ENCODE data around the gene YBEY.

YBEY gene

DNA sequence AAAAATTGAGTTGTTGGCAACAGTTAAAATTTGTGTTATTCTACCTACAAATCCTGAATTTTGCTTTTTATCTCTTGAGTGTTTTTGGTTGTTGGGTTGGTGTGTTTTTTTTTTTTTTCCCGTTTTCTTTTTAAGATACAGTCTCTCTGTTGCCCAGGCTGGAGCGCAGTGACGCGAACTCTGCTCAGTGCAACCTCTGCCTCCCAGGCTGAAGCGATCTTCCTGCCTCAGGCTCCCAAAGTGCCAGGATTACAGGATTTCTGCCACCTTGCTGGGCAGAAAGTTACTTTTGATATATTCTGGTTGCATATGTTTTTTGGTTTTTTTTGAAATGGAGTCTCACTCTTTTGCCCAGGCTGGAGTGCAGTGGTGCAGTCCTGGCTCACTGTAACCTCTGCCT lies 42.0 kb downstream of the YBEY start:
- DNase-seq (ENCODE audit: low spot score) = no peak

DNA sequence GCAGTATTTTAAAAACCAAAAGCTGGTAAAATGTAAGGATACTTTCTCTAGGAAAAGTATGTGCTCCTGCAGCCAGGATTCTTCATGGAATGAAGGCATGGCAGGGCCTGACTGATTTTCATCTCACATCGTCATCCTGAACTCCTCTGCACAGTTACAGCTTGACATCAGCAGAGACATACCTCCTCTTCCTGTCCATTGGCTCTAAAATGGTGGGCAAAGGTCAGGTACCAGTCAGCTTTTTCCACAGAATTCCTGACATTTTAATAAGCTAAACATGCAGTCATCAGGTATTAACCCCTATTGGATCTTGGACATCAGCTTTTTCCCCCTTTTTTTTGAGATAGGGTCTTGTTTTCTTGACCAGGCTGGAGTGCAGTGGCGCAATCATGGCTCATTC lies 43.7 kb downstream of the YBEY start:
- DNase-seq (ENCODE audit: low spot score) = no peak

DNA sequence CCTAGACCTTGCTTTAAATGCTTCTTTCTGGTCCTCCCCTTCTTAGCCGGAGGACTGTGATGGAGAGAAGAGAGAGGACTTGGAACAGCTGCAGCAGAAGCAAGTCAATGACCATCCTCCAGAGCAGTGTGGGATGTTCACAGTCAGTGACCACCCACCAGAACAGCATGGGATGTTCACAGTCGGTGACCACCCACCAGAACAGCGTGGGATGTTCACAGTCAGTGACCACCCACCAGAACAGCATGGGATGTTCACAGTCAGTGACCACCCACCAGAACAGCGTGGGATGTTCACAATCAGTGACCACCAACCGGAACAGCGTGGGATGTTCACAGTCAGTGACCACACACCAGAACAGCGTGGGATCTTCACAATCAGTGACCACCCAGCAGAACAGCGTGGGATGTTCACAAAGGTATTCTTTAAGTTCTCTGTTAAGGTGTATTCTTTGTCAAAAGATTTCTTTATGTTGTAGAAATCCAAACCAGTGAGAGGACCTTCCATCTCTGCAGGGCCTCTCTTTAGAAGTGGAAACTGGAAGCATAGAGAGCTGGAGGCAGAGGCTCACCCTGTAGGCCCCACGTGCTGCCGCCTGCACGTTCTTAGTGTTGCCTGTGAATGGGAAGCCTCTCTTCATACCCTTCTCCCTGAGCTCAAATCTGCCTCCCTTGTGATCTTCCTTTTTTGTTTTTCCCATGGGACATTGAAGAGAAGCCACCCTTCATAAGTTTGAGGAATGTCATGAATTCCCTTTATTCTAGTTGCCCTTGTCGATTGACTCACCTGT lies 48.4 kb downstream of the YBEY start:
- DNase-seq (ENCODE audit: low spot score) = no peak

DNA sequence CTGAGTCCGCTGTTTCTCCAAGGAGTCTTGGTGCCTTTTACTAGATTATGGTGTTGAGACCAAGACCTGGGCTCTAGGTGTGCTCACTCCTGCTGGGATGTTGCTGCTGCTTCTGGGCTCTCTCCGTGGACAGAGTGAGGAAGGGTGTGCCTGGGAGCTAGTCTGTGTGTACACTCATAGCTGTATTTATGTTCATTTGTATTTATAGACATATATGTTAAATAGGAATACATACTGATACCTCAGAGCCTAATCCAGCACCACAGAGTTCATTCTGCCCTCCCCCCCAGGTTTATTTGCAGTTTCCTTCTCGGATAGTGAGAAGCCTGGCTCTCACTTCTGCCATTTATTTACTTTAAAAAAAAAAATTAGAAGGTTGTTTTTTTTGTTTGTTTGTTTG lies 50.5 kb downstream of the YBEY start:
- no peak for DNase-seq (ENCODE audit: low spot score)

DNA sequence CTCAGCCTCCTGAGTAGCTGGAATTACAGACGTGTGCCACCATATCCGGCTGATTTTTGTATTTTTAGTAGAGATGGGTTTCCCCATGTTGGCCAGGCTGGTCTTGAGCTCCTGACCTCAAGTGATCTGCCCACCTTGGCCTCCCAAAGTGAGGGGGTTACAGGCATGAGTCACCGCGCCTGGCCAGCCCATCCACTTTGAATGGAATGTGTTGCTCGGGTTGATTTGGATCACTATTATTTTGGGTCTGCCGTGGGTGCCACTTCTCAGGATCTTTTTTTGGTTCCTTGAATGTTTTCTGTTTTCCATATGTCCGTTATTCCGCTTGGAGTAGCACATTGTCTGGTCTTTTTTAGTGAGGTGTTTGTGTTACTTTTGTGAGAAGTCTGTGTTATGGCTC lies 54.9 kb downstream of the YBEY start:
- no peak for DNase-seq (ENCODE audit: low spot score)

DNA sequence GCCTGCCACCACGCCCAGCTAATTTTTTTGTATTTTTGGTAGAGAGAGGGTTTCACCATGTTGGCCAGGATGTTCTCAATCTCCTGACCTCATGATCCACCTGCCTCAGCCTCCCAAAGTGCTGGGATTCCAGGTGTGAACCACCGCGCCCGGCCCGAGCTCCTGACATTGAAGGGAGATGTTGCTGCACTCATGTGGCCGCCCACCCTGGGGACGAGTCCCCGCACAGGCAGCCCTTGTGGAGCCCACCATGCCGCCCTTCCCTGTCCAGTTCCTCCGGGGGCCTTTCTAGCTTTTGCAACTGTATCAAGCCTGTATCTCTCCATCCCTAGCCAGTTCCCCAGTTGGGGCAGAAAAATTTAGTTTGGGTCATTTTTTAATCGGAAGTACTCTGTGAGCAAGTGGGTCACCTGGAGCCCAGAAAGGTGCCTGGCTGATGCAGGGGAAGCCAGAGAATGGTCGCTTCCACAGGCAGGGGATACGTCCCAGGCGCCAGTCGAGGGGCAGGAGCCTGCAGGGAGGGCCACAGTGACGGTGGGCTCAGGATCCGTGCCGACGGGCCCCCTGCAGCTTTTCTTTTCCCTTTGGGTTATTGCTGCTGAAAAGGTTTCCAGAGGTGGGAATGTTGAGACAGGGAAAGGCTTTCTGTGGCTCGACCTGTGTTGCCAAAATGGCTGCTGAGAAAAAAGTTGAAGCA lies 58.2 kb downstream of the YBEY start:
- no peak for DNase-seq (ENCODE audit: low spot score)

DNA sequence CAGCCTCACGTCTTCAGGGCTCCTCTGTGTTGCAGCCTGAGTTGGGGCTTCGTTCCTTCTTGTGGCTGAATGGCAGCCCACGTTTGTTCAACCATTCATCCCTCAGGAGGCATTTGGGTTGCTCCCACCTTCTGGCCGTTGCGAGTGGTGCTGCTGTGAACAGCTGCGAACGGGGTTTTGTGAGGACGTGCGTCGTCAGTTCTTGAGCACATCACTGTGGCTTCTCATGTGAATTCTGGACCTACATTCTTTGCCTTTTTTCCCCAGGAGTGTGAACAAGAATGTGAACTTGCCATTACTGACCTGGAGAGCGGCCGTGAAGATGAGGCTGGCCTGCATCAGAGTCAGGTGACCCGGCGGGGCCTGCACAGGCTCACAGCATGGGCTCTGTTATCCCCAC lies 59.7 kb downstream of the YBEY start:
- no peak for DNase-seq (ENCODE audit: low spot score)

DNA sequence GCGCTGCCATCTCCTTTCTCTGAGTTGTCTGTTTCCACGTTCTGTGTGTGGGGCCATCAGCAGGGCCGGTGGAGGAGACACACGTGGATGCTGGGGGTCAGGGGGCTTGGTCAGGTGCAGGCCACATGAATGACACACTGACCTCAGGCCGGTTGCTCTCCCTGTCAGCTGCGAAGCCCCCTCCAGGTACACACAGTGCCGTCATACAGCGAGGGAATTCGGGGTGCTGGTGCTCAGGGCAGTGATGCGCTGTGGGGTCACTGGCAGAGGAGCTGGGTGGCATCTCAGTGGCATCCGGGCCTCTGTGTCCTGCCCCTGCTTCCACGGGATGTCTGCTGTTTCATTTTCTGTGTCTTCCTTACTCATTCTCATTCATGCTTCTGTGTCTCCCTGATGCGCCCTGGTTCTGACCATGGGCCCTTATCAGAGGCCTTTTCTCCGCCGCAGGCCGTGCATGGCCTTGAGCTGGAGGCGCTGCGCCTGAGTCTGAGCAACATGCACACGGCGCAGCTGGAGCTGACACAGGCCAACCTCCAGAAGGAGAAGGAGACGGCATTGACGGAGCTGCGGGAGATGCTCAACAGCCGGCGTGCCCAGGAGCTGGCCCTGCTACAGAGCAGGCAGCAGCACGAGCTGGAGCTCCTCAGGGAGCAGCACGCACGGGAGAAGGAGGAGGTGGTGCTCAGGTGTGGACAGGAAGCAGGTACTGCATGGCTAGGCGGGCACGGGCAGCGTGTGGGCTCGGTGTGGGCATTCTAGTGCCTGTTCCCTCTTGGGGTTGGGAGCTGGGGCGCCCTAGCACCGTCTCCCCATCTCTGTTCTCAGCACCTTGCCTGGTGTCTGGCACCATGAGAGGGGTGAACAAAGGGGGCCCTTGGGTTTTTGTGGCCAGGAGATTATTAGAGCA lies 60.4 kb downstream of the YBEY start:
- no peak for DNase-seq (ENCODE audit: low spot score)

DNA sequence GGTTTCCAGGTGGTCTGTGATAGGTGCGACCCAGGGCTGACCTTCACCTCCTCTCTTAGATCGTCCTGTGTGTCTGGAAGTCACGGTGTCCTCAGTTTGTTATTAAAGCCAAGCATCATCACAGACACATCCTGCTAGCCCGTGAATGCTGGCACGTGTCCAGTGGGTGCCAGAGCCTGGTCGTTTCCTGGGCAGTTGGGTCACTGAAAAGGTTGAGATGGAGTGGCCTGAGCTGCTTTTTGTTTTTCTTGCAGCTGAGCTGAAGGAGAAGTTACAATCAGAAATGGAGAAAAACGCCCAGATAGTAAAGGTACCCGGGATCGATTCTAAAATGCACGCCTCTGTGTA lies 61.0 kb downstream of the YBEY start:
- DNase-seq (ENCODE audit: low spot score) = no peak
